HG03442 (cell line): ENCODE data around the gene EFCAB11.

Source experiments
- ATAC-seq: cut with Tn5 transposase; IDR thresholded peaks from one replicate; pipeline ENCODE4 v1.9.1; 2021; ENCODE audit warnings: mild to moderate bottlenecking, moderate library complexity; ENCODE audit not compliant: unreplicated experiment

EFCAB11 gene

DNA sequence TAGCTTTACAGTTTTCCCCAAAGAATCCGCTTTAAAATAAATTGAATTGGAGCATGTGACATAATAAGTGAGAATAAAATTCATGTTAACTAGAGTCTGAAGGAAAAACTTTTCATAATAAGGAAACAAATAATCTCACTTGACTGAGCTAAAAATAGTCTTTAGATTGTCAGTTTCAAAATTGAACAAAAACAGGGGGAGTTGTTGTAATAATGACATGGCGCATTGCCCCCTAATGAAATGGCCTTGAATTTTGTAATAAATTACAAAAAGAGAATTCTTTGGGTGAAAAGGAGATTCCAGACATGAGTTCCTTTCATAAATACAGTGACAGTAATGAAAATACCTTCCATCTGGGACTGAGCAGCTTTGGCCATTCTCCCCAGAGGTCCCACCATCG lies 178.6 kb downstream of the EFCAB11 start:
- no peak for ATAC-seq

DNA sequence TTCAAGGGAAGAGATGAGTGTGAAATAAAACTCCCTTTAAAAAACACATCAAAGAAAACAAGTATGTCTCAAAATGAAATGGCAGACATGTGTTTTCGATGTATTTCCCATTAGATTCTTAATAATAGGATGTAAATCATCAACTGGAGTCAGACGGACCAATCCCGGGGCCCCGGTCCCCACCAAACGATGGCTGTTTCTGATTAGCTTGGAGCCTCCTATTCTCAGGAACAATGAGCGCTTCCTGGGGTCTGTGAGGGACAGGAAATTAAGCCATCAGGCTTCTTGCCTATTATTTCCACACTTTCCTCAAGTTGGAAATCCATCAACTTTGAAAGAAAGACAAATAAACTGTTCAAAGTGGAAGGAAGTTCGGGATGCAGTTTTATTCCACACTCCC lies 179.4 kb downstream of the EFCAB11 start:
- no peak for ATAC-seq

DNA sequence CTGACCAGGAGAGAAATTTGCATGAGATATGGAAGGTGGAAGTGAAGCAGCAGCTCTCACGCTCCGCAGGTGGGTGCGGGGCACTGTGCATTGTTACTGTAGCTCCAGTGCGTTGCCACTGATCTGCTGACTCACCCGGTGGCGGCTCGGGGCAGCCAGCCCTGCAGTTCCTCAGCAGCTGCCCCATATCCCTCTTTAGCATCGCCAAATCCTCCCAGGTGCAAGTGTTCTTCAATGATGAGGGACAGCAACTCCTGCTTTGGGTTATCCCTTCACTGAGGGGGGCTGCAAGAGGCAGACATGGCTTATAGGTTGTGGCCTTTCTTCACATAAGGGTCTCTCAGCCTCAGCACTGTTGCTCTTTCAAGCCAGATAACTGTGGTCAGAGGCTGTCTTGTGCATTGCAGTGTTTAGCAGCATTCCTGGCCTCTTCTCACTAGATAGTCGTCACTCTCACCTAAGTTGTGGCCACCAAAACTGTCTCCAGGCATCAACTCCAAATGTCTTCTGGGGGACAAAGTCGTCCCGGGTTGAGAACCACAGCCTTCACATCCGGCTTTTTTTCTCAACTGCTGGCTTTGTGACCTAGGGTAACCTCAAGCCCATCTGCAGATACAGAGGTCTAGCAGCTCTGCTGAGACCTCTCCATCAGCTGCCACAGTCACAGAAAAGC lies 180.8 kb downstream of the EFCAB11 start:
- ATAC-seq: peak; percentile 88

DNA sequence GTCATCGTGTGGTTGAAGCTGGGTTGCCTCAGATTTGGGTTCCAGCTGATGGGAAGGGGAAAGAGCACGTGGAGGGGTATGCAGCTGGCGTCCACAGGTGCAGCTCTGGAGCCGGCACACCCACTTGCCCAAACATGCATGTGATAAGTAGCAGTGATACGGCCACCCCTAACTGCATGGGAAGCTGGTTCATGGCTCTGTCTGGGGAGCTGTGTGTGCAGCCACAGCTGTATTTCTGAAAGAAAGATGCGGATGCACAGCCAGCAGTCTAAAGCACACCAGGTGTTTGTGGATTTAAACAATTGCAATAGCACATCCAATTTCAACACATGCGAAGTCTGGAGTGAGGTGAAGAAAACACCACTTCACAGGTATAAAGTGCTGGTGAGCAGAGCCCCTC lies 181.4 kb downstream of the EFCAB11 start:
- ATAC-seq: peak; percentile 39

DNA sequence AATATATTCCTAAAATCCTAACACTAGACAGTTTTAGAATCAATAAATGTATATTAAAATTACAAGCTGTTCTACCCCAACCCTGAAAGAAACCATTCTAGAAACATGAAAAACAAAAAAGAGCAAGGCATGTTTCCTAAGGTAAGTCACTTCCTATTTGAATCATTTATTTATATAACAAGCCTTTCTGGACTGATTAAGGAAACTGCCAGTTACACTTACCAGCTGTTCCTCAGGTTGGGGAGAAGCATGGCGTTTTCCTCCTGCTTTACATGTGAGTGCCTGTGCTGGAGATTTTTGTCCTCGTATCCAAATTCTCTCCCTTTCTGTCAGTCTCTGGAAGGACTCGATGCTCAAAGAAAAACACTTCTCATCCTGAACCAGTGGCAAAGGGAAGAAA lies 183.3 kb downstream of the EFCAB11 start:
- ATAC-seq: no peak

DNA sequence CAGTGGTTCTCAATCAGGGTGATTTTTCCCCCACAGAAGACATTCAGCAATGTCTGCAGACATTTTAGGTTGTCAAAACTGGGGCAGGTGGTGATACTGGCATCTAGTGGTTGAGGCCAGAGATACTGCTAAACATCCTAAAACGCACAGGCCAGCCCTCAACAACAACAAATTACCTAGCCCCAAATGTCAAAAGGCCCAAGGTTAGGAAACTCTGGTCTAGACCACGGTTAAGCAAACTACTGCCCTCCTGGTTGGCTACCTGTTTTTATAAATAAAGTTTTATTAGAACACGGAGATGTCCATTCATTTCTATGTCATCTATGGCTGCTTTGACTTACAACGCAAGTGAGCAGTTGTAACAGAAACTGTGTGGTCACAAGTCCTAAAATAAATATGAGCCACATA lies 186.7 kb downstream of the EFCAB11 start:
- ATAC-seq: peak; percentile 77

DNA sequence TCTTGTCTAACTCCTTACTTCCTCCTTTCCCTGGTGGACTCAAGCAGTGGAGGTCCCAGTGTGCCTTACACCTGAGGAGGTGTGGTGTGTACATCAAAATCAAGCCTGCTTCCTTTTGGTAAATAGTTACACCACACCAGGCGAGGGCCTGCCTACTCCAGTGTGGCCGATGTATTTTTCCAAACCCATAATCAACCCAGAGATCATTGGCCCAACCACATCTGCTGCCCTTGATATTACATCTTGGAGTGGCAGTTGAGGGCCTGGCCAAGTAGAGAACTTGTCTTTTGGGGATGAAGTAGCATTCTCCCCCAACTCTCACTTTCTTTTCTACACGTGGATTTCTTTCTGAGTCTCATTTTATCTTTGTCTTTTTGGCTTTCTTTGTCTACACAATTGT lies 187.4 kb downstream of the EFCAB11 start:
- no peak for ATAC-seq

DNA sequence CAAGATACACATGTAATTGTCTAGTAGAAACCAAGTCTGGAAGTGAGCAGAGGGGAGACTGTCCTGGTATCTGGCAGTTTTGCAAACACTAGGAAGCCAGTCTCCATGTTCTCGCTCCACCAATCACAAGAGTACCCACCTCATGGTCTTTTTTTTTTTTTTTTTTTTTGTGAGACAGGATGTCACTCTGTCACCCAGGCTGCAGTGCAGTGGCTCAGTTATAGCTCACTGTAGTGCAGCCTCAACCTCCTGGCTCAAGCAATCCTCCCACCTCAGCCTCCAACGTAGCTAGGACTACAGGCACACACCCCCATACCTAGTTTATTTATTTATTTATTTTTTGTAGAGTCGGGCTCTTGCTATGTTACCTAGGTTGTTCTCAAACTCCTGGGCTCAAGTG lies 189.2 kb downstream of the EFCAB11 start:
- ATAC-seq: no peak

DNA sequence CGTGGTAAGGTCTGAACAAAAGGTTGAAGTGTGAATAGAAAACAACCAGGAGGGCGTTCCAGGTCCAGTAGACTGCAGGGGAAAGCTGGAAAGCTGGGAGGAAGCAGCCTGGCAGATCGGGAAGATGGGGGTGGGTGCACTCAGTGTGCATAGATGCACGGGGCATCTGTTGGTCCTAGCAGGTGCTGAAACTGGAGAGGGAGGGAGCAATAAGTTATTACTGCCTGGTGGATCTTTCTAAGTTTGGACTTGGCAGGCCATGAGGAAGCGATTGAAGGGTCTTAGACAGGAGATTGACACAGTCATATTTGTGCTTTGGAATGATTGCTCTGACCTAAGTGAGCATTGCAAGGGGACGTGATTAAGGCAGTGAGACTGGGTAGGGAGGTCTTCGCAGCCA lies 194.4 kb downstream of the EFCAB11 start:
- no peak for ATAC-seq

DNA sequence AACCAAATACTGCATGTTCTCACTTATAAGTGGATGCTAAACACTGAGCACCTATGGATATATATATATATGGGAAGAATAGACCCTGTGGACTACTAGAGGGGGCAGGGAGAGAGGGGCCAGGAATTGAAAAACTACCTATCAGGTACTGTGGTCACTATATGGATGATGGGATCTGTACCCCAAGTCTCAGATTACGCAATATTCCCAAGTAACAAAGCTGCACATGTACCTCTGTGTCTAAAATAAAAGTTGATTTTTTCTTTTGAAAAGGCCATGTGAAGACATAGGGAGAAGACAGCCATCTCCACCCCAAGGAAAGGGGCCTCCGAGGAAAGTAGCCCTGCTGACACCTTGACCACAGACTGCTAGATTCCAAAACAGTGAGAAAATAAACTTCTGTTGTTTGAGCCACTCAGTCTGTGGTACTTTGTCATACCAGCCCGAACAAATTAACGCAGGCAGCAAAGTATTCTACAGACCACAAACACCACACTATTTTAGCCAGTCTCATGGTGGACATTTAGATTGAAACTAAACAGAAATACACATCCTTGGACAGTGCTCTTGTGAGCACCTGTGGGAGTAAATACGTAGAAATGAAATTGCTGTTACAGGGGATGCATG lies 197.1 kb downstream of the EFCAB11 start:
- ATAC-seq: no peak

DNA sequence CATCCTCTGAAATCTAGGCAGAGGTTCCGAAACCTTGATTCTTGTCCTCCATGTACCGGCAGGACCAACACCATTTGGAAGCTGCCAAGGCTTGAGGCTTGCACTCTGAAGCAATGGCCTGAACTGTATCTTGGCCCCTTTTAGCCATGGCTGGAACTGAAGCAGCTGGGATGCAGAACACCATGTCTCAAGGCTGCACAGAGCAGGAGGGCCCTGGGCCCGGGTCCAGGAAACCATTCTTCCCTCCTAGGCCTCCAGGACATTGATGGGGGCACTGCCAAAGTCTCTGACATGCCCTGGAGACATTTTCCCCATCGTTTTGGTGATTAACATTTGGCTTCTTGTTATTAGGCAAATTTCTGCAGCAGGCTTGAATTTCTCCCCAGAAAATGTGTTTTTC lies 198.7 kb downstream of the EFCAB11 start:
- no peak for ATAC-seq

DNA sequence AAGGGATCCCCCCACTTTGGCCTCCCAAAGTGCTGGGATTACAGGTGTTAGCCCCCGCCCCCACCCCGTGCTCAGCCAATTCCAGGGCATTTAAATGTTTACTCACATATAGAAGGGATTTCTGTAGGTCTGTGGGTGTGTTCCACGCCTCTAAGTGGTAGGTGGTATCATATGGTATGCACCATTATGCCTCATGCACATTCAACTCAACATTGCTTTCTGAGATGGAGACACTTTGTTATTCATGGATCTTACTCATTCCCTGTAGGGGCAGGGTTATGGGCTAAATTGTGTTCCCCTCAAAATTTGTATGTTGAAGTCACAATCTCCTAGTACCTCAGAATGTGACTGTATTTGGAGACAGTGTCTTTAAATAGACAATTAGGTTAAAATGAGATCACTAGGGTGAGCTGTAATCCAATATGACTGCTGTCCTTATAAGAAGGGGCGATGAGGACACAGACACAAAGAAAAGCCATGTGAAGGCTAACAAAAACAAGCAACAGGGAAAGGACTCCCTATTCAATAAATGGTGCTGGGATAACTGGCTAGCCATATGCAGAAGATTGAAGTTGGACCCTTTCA lies 200.6 kb downstream of the EFCAB11 start:
- ATAC-seq: no peak

DNA sequence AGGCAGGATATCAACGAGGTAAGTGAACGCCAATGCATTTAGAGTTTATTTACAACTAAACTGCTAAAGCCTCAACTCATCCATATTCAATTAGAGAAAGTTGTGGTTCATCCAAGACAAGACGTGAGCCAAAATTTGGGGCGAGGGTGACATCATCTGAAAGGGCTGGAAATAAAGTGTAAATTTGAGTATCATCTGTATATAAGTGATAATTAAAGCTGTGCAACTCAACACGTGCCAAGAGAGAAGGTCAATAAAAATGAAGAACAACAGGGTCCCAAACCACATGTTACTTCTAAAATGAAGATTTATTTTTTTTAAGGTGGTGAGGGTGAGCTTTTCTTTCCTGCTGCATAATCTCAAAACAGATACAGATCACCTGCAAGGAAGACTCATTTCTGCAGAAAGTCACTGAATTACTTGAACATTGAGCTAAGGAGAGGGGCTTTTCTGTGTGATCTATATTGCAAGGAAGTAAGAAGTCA lies 203.6 kb downstream of the EFCAB11 start:
- no peak for ATAC-seq

DNA sequence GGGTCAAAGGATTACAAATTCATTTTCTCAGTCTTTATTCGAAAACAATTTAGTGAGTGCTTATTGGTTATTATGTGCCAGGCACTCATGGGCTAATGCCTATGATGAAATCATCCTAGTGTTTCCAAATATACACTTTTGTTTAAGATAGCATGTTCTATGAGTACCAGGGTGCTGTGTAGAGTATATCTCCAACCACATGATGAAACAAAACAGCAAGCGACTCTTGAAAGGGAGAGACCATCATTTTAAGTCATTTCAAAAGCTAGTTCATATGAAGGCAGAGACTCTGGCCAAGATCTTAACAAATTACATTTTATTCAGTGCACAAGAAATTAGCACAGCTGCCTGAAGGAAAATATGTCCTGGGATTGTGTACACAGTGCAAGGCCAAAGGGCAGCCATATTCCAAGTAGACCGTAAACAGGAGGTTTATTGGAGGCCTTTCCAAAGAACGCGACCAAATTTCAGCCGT lies 204.2 kb downstream of the EFCAB11 start:
- no peak for ATAC-seq

DNA sequence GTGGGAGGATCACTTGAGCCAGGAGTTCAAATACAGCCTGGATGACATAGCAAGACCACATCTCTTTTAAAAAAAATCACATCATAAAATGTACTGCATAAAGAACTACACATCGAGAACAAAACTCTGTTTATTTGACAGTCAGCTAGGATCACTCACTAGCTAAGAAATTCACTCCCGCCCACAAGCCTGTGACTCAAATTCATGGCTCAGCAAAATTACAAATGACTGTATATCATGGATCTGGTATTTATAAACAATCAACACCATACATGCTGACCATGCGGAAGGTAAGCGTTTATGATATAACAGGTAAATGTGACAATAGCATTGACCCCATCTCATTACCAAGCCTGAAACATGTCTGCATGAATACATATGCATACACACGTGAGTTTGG lies 206.5 kb downstream of the EFCAB11 start:
- ATAC-seq: no peak

DNA sequence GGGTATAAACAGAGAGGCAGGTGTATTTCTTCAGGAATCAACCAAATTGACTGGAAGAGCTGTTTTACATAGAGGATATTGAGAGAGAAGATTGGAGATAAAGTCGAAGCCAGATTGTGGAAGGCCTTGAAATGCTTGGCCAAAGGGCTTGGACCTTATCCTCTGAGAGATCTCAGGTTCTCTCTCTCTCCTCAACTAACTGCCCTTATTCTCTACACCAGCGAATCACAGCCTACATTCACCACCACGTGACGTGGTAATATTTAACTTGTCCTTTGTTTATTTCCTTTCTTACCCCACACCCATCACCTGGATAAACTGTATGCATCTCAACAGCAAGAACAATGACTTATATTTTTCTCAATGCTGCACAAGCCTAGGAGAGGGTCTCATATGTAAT lies 207.4 kb downstream of the EFCAB11 start:
- no peak for ATAC-seq

DNA sequence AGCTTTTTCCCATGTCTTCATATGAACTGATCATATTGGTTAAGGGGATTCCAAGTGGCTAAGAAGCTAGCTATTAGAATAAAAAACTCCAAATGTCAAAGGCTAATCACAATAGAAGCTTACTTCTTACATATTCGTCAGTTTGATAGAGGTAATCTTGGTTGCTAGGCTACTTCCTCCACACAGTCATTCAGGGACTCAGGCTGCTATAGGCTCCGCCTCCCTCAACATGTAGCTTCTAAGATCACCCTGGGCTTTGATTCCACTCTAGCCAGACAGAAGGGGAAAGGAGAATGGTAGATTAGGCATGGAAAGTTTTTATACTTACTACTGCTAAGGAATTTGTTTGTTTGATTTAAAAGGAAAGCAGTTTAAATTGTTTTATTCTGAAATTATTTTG lies 207.9 kb downstream of the EFCAB11 start:
- ATAC-seq: no peak

DNA sequence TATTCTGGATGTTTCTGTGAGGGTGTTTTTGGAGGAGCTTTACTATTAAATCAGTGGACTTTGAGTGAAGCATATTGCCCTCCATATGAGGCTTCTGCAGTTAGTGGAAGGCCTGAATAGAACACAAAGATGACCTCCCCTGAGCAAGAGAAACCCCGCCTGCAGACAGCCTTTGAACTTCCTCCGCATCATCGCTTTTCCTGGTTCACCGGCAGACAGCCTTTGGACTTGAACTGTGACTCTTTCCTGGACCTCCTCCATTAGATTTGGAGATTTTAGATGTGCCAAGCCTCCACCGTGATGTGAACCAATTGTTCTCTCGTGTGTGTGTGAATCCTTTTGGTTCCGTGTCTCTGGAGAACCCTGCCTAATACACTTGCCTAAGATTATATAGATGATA lies 208.4 kb downstream of the EFCAB11 start:
- ATAC-seq: no peak
